Trophoblast cell (in vitro differentiated cells and primary cell): ENCODE measurements around the gene FBXL17.
A peak's percentile ranks its signal among the peaks of the same experiment; 100 is the strongest.

Experiments
- DNase-seq, 2 donors: peaks; one replicate each; pipeline ENCODE4 v3.0.0-alpha.2; 2016
- H2AFZ ChIP-seq: 2 replicates; pipeline ENCODE4 v1.6.1; 2013; ENCODE audit warnings: low read length, moderate library complexity, mild to moderate bottlenecking; ENCODE audit not compliant: insufficient read depth, poor library complexity
- H2AK5ac ChIP-seq: 2 replicates; pipeline ENCODE4 v1.6.1; 2013; ENCODE audit warnings: mild to moderate bottlenecking, low read length
- H2BK120ac ChIP-seq: 2 replicates; pipeline ENCODE4 v1.6.1; 2013; ENCODE audit warnings: low read length, mild to moderate bottlenecking, moderate library complexity; ENCODE audit not compliant: insufficient read depth, poor library complexity
- H2BK12ac ChIP-seq: 2 replicates; pipeline ENCODE4 v1.6.1; 2013; ENCODE audit warnings: mild to moderate bottlenecking, low read length, moderate library complexity
- H2BK5ac ChIP-seq: 2 replicates; pipeline ENCODE4 v1.6.1; 2013; ENCODE audit warnings: low read length, low read depth, moderate library complexity, mild to moderate bottlenecking; ENCODE audit not compliant: poor library complexity
- H3K14ac ChIP-seq: 2 replicates; pipeline ENCODE4 v1.6.1; 2013; ENCODE audit warnings: mild to moderate bottlenecking, low read length
- H3K18ac ChIP-seq: 2 replicates; pipeline ENCODE4 v1.6.1; 2013; ENCODE audit warnings: mild to moderate bottlenecking, low read length
- H3K23ac ChIP-seq: 2 replicates; pipeline ENCODE4 v1.6.1; 2013; ENCODE audit warnings: low read length
- H3K27ac ChIP-seq: 2 replicates; pipeline ENCODE4 v1.5.1; 2013; ENCODE audit warnings: low read depth, mild to moderate bottlenecking, inconsistent platforms, low read length, moderate library complexity
- H3K27me3 ChIP-seq: 2 replicates; pipeline ENCODE4 v1.6.1; 2013; ENCODE audit warnings: inconsistent platforms, mild to moderate bottlenecking, low read length, moderate library complexity; ENCODE audit not compliant: insufficient read depth
- H3K36me3 ChIP-seq, 2 experiments: 1 replicate in 1 of 2; 2 replicates in 1 of 2; pipeline ENCODE4 v1.6.1; 2013; ENCODE audit warnings: low read length in 2 of 2, mild to moderate bottlenecking in 2 of 2, moderate library complexity in 1 of 2; ENCODE audit not compliant: insufficient read depth in 2 of 2, control insufficient read depth in 1 of 2
- H3K4ac ChIP-seq: 2 replicates; pipeline ENCODE4 v1.6.1; 2013; ENCODE audit warnings: low read depth, mild to moderate bottlenecking, low read length, moderate library complexity
- H3K4me1 ChIP-seq, 2 experiments: 1 replicate in 1 of 2; 2 replicates in 1 of 2; pipeline ENCODE4 v1.6.1; 2013; ENCODE audit warnings: low read length in 2 of 2, mild to moderate bottlenecking in 2 of 2, moderate library complexity in 1 of 2; ENCODE audit not compliant: insufficient read depth in 2 of 2, control insufficient read depth in 1 of 2
- H3K4me2 ChIP-seq: 2 replicates; pipeline ENCODE4 v1.6.1; 2013; ENCODE audit warnings: inconsistent platforms, mild to moderate bottlenecking, low read length, moderate library complexity
- H3K4me3 ChIP-seq: 2 replicates; pipeline ENCODE4 v1.5.1; 2013; ENCODE audit warnings: mild to moderate bottlenecking, low read depth, low read length, inconsistent platforms
- H3K79me1 ChIP-seq: one replicate; pipeline ENCODE4 v1.6.1; 2013; ENCODE audit warnings: low read length
- H3K79me2 ChIP-seq: 2 replicates; pipeline ENCODE4 v1.6.1; 2013; ENCODE audit warnings: low read length, mild to moderate bottlenecking; ENCODE audit not compliant: control insufficient read depth, insufficient read depth, poor library complexity
- H3K9ac ChIP-seq: 2 replicates; pipeline ENCODE4 v1.6.1; 2013; ENCODE audit warnings: mild to moderate bottlenecking, low read length
- H3K9me3 ChIP-seq: 2 replicates; pipeline ENCODE4 v1.6.1; 2013; ENCODE audit warnings: low read depth, mild to moderate bottlenecking, control low read depth, inconsistent platforms, low read length; ENCODE audit not compliant: insufficient read depth
- H4K12ac ChIP-seq: 2 replicates; pipeline ENCODE4 v1.6.1; 2013; ENCODE audit warnings: low read depth, mild to moderate bottlenecking, low read length, moderate library complexity
- H4K8ac ChIP-seq: 2 replicates; pipeline ENCODE4 v1.6.1; 2013; ENCODE audit warnings: low read depth, mild to moderate bottlenecking, low read length, moderate library complexity
- H4K91ac ChIP-seq: one replicate; pipeline ENCODE4 v1.6.1; 2013; ENCODE audit warnings: low read depth, mild to moderate bottlenecking, low read length, moderate library complexity
- WGBS: extraction: QIAGEN DNeasy Blood & Tissue Kit; methylation state at CpG from one replicate; pipeline ENCODE4 v1.1.7; 2013; ENCODE audit warnings: missing lambda C conversion rate; ENCODE audit not compliant: insufficient read length, insufficient coverage; ENCODE audit errors: extremely low coverage; 5-methylcytosine and 5-hydroxymethylcytosine counted together

Gene FBXL17

DNA sequence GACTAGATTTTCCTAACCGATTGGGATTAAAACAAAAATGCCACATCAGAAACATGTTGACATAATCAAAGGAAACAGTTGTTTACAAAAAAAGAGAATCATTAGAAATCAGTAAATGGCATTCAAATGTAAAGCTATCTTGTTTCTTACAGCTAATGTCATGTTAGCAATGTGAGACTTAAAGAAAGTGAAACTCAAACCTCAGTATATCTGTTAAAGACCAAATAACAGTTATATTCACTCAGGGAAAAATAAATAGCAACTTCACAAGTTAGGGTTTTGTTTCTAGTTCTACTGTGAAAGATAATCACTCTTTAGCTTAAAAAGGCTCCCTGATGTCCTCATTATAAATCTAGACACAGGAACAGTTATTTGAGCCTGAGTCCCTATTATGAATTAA lies 521.9 kb downstream of the FBXL17 start:
- Histone ChIP-seq H2BK5ac (no peak overlapping the region), H4K91ac (no peak overlapping the region), H3K36me3 (no peaks in the 10 kb centered on the region), H3K9ac (no peak overlapping the region), H3K4me3 (no peak overlapping the region), H4K8ac (no peak overlapping the region), H2BK12ac (no peak overlapping the region), H3K4me1 (no peaks in the 10 kb centered on the region), H3K27ac (no peak overlapping the region), H3K18ac (no peak overlapping the region), H2AFZ (no peak overlapping the region), H3K14ac (no peak overlapping the region), H3K9me3 (no peaks in the 10 kb centered on the region), H2AK5ac (no peak overlapping the region), H3K4ac (no peak overlapping the region), H3K27me3 (no peaks in the 10 kb centered on the region), H3K4me2 (no peak overlapping the region), H4K12ac (no peak overlapping the region), H3K79me2 (no peaks in the 10 kb centered on the region), H3K23ac (no peak overlapping the region), H2BK120ac (no peak overlapping the region), H3K79me1 (no peaks in the 10 kb centered on the region)
- DNase-seq, result no peak
- WGBS, result no CpG with 5 or more reads among the region's 1 CpG

DNA sequence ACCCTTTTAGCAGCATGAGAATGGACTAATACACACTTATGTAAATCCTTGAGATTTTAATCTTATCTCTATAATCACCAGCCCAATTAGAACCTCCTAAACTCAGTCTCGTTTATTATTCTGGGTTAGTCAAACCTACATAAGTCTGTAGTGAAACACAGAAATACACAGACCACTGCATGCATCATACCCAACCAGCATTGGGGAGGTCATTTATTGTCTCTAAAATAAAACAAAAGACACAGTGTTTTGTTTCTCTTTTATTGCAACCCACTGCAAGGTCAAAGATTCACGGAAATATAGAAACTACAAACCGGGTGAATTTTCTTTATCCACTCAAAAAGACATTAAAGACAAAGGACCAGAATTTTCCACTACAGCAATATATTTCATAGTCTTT lies 523.1 kb downstream of the FBXL17 start:
- no peaks in the 10 kb centered on the region for H3K79me2 ChIP-seq
- no peak overlapping the region for H2AK5ac ChIP-seq
- H2BK5ac ChIP-seq, result no peak overlapping the region
- H3K23ac ChIP-seq, result no peak overlapping the region
- H3K4ac ChIP-seq, result no peak overlapping the region
- H3K4me3 ChIP-seq, result no peak overlapping the region
- H2BK120ac ChIP-seq, result no peak overlapping the region
- no peak overlapping the region for H3K4me2 ChIP-seq
- no peak overlapping the region for H3K9ac ChIP-seq
- H2AFZ ChIP-seq, result no peak overlapping the region
- H3K14ac ChIP-seq, result no peak overlapping the region
- H4K12ac ChIP-seq, result no peak overlapping the region
- no peak overlapping the region for H4K91ac ChIP-seq
- H4K8ac ChIP-seq, result no peak overlapping the region
- H3K18ac ChIP-seq, result no peak overlapping the region
- no peaks in the 10 kb centered on the region for H3K79me1 ChIP-seq
- WGBS, result no CpG with 5 or more reads among the region's 3 CpGs
- H3K27me3 ChIP-seq, result no peaks in the 10 kb centered on the region
- no peak overlapping the region for H2BK12ac ChIP-seq
- DNase-seq, result no peak
- no peaks in the 10 kb centered on the region for H3K4me1 ChIP-seq
- no peaks in the 10 kb centered on the region for H3K36me3 ChIP-seq
- H3K9me3 ChIP-seq, result no peaks in the 10 kb centered on the region
- no peak overlapping the region for H3K27ac ChIP-seq

DNA sequence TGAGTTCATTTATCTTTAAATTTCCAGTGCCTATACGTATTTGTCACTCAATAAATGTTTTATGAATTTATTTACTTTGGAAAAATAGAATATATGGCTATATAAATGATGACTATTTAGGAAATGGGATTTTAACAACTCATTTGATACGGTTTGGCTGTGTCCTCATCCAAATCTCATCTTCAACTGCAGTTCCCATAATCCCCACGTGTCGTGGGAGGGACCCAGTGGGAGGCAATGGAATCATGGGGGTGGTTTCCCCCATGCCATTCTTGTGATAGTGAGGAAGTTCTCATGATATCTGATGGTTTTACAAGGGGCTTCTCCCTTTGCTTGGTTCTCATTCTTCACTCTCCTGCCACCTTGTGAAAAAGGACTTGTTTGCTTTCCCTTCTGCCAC lies 523.6 kb downstream of the FBXL17 start:
- Histone ChIP-seq H3K79me1 (no peaks in the 10 kb centered on the region), H2BK120ac (no peak overlapping the region), H2BK5ac (no peak overlapping the region), H4K12ac (no peak overlapping the region), H3K9ac (no peak overlapping the region), H3K9me3 (no peaks in the 10 kb centered on the region), H3K27ac (no peak overlapping the region), H3K18ac (no peak overlapping the region), H3K4me3 (no peak overlapping the region), H3K4ac (no peak overlapping the region), H4K8ac (no peak overlapping the region), H3K4me1 (no peaks in the 10 kb centered on the region), H2BK12ac (no peak overlapping the region), H3K79me2 (no peaks in the 10 kb centered on the region), H2AK5ac (no peak overlapping the region), H4K91ac (no peak overlapping the region), H3K23ac (no peak overlapping the region), H3K27me3 (no peaks in the 10 kb centered on the region), H3K14ac (no peak overlapping the region), H3K36me3 (no peaks in the 10 kb centered on the region), H2AFZ (no peak overlapping the region), H3K4me2 (no peak overlapping the region)
- WGBS, result no CpG with 5 or more reads among the region's 4 CpGs
- DNase-seq, result no peak

DNA sequence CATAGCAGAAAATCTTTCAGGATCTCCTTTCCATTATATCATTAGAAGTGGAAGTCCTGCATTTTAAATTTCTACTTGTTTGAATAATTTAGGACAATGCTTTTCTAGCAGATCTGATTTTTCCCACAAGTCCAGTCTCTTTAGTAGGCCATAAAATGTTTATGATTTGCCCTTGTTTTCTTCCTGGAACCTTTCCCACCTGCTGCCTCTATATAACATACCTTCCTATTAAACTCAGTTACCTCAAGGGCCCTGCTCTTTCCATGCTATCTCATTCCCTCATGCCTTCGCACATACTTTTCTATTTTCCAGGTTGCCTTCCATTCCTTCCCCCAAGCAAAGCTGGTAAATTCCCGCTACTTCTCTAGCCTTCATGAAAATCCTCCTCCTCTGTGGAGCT lies 524.1 kb downstream of the FBXL17 start:
- Histone ChIP-seq H3K4me2 (no peak overlapping the region), H3K4me3 (no peak overlapping the region), H4K91ac (no peak overlapping the region), H3K9ac (no peak overlapping the region), H3K4me1 (no peaks in the 10 kb centered on the region), H2BK12ac (no peak overlapping the region), H3K79me2 (no peaks in the 10 kb centered on the region), H3K23ac (no peak overlapping the region), H2BK120ac (no peak overlapping the region), H2AK5ac (no peak overlapping the region), H3K9me3 (no peaks in the 10 kb centered on the region), H3K27me3 (no peaks in the 10 kb centered on the region), H3K14ac (no peak overlapping the region), H3K4ac (no peak overlapping the region), H2AFZ (no peak overlapping the region), H2BK5ac (no peak overlapping the region), H4K8ac (no peak overlapping the region), H3K18ac (no peak overlapping the region), H3K27ac (no peak overlapping the region), H3K79me1 (no peaks in the 10 kb centered on the region), H4K12ac (no peak overlapping the region), H3K36me3 (no peaks in the 10 kb centered on the region)
- peak in 1 of 2 donors; percentile 33 for DNase-seq
- no CpG with 5 or more reads among the region's 2 CpGs for WGBS
